HepG2 (cell line): ENCODE results near the gene RHBDL1. TPM values are rescaled to one million over a fixed set of nuclear protein-coding genes. Genes with fewer than 3 reads are reported as not detected.
A peak's percentile ranks its signal among the peaks of the same experiment; 100 is the strongest.

ENCODE experiments used
- ATRX ChIP-seq: sonication (generic); formaldehyde crosslinking; IDR thresholded peaks from 2 replicates; pipeline ENCODE4 v1.4.0; 2020; ENCODE audit warnings: missing genetic modification reagents, borderline replicate concordance
- CHCHD3 ChIP-seq: sonication (generic); formaldehyde crosslinking; IDR thresholded peaks from 2 replicates; pipeline ENCODE4 v1.8.0; 2022; ENCODE audit warnings: mild to moderate bottlenecking, missing genetic modification reagents, moderate library complexity
- KDM2A ChIP-seq: sonication (generic); formaldehyde crosslinking; IDR thresholded peaks from 2 replicates; pipeline ENCODE4 v1.4.0; 2020; ENCODE audit warnings: low read depth, missing genetic modification reagents, borderline replicate concordance
- TBX2 ChIP-seq: sonication (generic); formaldehyde crosslinking; IDR thresholded peaks from 2 replicates; pipeline ENCODE4 v1.5.0; 2020; ENCODE audit warnings: missing genetic modification reagents, mild to moderate bottlenecking, borderline replicate concordance
- TMF1 ChIP-seq: sonication (generic); formaldehyde crosslinking; IDR thresholded peaks from 2 replicates; pipeline ENCODE4 v1.8.1; 2022; ENCODE audit warnings: low read depth, missing genetic modification reagents
- ZNF530 ChIP-seq: sonication (generic); formaldehyde crosslinking; IDR thresholded peaks from 2 replicates; pipeline ENCODE4 v1.5.0; 2020; ENCODE audit warnings: low read depth, mild to moderate bottlenecking, missing genetic modification reagents
- ZNF724P ChIP-seq: sonication (generic); formaldehyde crosslinking; IDR thresholded peaks from 2 replicates; pipeline ENCODE4 v1.8.0; 2022; ENCODE audit warnings: missing genetic modification reagents, borderline replicate concordance
- ZSCAN21 ChIP-seq: sonication (generic); formaldehyde crosslinking; IDR thresholded peaks from 2 replicates; pipeline ENCODE4 v1.8.0; 2022; ENCODE audit warnings: mild to moderate bottlenecking, missing genetic modification reagents, moderate library complexity, borderline replicate concordance
- polyA plus RNA-seq, 8 experiments: library from polyadenylated mRNA; depleted of rRNA in 3 of 8; stranded (reverse) in 7 of 8; unstranded in 1 of 8; fragments of >200 nt; fragmentation: Illumina TruSeq in 4 of 8; extraction: Trizol in 4 of 8; gene quantifications; 2 replicates each; pipeline versions ENCODE4 v1.2.1 to v1.2.3, GENCODE V29; 2011 to 2016; ENCODE audit warnings: low read depth in 4 of 8, missing spikeins in 1 of 8, mixed read lengths in 1 of 8; ENCODE audit not compliant: insufficient read depth in 1 of 8
- total RNA-seq, 5 experiments: library from RNA; depleted of rRNA; stranded (reverse); fragments of >200 nt; fragmentation: Illumina TruSeq; extraction: Trizol; gene quantifications; 2 replicates each; pipeline ENCODE4 v1.2.3, GENCODE V29; 2016; ENCODE audit warnings: low read depth in 1 of 5
- TF ChIP-seq, protein P1 (sequence below): sonication (generic); formaldehyde crosslinking; IDR thresholded peaks from 2 replicates; pipeline ENCODE4 v1.4.0; 2020; ENCODE audit warnings: mild to moderate bottlenecking, missing genetic modification reagents
- TF ChIP-seq, protein P2 (sequence below): sonication (generic); formaldehyde crosslinking; IDR thresholded peaks from 2 replicates; pipeline ENCODE4 v1.5.0; 2020; ENCODE audit warnings: missing genetic modification reagents, mild to moderate bottlenecking, borderline replicate concordance
- TF ChIP-seq, protein P3 (sequence below): sonication (generic); formaldehyde crosslinking; IDR thresholded peaks from 2 replicates; pipeline ENCODE4 v1.4.0; 2020; ENCODE audit warnings: missing genetic modification reagents
- TF ChIP-seq, protein P4 (sequence below): sonication (generic); formaldehyde crosslinking; IDR thresholded peaks from 2 replicates; pipeline ENCODE4 v1.8.1; 2023; ENCODE audit warnings: mild to moderate bottlenecking, moderate library complexity, missing genetic modification reagents
- TF ChIP-seq, protein P5 (sequence below): sonication (generic); formaldehyde crosslinking; IDR thresholded peaks from 2 replicates; pipeline ENCODE4 v1.5.0; 2020; ENCODE audit warnings: missing genetic modification reagents
- TF ChIP-seq, protein P6 (sequence below): sonication (generic); formaldehyde crosslinking; IDR thresholded peaks from 2 replicates; pipeline ENCODE4 v1.5.1; 2020; ENCODE audit warnings: mild to moderate bottlenecking, moderate library complexity, missing genetic modification reagents

RHBDL1 gene
- total and polyA plus RNA-seq, 2 of the 13 experiments (the other 11 are each of a cell fraction or from before 2014, with no cell fraction given): 1.8 to 3.8 TPM

DNA sequence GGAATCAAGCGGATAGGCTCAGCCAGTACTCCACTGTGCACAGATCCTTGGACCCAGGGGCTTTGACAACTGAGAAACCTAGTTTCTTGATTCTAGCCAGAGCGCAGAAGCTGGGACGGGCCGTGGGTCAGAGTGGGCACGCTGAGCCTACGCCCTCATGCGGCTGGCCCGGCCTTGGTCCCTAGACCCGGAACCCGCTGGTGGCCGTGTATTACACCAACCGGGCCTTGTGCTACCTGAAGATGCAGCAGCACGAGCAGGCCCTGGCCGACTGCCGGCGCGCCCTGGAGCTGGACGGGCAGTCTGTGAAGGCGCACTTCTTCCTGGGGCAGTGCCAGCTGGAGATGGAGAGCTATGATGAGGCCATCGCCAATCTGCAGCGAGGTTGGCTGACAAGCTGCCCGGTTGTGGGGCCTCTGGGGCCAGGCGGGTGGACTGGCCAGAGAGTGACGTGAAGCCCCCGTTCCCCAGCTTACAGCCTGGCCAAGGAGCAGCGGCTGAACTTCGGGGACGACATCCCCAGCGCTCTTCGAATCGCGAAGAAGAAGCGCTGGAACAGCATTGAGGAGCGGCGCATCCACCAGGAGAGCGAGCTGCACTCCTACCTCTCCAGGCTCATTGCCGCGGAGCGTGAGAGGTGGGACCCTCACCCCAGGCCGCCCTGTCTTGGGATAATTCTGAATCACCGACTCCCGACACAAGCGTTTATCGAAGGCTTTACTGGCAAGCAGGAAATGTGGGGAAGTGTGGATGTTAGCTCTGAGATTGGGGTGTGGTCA lies 5.7 kb downstream of the RHBDL1 start (continued):
- TF ChIP-seq, protein P1, sequence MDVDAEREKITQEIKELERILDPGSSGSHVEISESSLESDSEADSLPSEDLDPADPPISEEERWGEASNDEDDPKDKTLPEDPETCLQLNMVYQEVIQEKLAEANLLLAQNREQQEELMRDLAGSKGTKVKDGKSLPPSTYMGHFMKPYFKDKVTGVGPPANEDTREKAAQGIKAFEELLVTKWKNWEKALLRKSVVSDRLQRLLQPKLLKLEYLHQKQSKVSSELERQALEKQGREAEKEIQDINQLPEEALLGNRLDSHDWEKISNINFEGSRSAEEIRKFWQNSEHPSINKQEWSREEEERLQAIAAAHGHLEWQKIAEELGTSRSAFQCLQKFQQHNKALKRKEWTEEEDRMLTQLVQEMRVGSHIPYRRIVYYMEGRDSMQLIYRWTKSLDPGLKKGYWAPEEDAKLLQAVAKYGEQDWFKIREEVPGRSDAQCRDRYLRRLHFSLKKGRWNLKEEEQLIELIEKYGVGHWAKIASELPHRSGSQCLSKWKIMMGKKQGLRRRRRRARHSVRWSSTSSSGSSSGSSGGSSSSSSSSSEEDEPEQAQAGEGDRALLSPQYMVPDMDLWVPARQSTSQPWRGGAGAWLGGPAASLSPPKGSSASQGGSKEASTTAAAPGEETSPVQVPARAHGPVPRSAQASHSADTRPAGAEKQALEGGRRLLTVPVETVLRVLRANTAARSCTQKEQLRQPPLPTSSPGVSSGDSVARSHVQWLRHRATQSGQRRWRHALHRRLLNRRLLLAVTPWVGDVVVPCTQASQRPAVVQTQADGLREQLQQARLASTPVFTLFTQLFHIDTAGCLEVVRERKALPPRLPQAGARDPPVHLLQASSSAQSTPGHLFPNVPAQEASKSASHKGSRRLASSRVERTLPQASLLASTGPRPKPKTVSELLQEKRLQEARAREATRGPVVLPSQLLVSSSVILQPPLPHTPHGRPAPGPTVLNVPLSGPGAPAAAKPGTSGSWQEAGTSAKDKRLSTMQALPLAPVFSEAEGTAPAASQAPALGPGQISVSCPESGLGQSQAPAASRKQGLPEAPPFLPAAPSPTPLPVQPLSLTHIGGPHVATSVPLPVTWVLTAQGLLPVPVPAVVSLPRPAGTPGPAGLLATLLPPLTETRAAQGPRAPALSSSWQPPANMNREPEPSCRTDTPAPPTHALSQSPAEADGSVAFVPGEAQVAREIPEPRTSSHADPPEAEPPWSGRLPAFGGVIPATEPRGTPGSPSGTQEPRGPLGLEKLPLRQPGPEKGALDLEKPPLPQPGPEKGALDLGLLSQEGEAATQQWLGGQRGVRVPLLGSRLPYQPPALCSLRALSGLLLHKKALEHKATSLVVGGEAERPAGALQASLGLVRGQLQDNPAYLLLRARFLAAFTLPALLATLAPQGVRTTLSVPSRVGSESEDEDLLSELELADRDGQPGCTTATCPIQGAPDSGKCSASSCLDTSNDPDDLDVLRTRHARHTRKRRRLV (CRISPR knock-in tag): no peak
- TF ChIP-seq, protein P2, sequence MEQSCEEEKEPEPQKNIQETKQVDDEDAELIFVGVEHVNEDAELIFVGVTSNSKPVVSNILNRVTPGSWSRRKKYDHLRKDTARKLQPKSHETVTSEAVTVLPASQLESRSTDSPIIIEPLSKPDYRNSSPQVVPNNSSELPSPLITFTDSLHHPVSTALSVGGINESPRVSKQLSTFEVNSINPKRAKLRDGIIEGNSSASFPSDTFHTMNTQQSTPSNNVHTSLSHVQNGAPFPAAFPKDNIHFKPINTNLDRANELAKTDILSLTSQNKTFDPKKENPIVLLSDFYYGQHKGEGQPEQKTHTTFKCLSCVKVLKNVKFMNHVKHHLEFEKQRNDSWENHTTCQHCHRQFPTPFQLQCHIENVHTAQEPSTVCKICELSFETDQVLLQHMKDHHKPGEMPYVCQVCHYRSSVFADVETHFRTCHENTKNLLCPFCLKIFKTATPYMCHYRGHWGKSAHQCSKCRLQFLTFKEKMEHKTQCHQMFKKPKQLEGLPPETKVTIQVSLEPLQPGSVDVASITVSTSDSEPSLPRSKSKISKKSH (CRISPR knock-in tag): no peak
- TF ChIP-seq, protein P3, sequence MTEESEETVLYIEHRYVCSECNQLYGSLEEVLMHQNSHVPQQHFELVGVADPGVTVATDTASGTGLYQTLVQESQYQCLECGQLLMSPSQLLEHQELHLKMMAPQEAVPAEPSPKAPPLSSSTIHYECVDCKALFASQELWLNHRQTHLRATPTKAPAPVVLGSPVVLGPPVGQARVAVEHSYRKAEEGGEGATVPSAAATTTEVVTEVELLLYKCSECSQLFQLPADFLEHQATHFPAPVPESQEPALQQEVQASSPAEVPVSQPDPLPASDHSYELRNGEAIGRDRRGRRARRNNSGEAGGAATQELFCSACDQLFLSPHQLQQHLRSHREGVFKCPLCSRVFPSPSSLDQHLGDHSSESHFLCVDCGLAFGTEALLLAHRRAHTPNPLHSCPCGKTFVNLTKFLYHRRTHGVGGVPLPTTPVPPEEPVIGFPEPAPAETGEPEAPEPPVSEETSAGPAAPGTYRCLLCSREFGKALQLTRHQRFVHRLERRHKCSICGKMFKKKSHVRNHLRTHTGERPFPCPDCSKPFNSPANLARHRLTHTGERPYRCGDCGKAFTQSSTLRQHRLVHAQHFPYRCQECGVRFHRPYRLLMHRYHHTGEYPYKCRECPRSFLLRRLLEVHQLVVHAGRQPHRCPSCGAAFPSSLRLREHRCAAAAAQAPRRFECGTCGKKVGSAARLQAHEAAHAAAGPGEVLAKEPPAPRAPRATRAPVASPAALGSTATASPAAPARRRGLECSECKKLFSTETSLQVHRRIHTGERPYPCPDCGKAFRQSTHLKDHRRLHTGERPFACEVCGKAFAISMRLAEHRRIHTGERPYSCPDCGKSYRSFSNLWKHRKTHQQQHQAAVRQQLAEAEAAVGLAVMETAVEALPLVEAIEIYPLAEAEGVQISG (CRISPR knock-in tag): peak; percentile 83
- TF ChIP-seq ATRX: no peak
- 0 out of 2 replicates have a peak, but pooled peaks have one; percentile 20 for TF ChIP-seq CHCHD3 (CRISPR knock-in tag)
- TF ChIP-seq, protein P4, sequence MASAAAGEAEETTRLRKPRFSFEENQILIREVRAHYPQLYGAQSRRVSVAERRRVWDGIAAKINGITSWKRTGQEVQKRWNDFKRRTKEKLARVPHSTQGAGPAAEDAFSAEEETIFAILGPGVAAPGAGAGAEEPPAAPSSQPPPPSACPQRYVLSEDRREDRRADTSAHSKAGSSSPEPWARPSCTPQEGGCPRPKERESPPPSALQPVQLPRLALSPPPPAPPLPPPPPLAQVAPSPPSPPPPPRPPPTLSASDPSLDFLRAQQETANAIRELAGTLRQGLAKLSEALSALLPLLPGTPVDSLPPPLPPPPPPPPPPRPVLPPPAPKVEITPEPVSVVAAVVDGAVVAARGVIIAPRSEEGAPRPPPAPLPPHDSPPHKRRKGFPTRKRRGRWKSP: no peak
- TF ChIP-seq ZNF724P (CRISPR knock-in tag): 0 out of 2 replicates have a peak, but pooled peaks have one; percentile 16
- TF ChIP-seq, protein P5, sequence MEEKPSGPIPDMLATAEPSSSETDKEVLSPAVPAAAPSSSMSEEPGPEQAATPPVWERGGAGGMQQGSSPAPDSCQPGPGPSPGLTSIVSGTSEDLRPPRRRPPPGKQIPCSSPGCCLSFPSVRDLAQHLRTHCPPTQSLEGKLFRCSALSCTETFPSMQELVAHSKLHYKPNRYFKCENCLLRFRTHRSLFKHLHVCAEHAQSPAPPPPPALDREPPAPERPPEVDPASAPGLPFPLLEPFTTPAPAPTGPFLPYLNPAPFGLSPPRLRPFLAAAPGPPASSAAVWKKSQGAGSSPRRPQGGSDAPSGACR: peak; percentile 48; the same call in 1 of the 2 replicates
- TF ChIP-seq ZNF530 (CRISPR knock-in tag): no peak
- TF ChIP-seq KDM2A: peak; percentile 78; the same call in 1 of the 2 replicates
- TF ChIP-seq TMF1 (CRISPR knock-in tag): no peak; the same call in 1 of the 2 replicates
- TF ChIP-seq TBX2 (CRISPR knock-in tag): peak; percentile 42; the same call in 1 of the 2 replicates
- peak; percentile 64; the same call in 1 of the 2 replicates for TF ChIP-seq ZSCAN21 (CRISPR knock-in tag)
- TF ChIP-seq, protein P6, sequence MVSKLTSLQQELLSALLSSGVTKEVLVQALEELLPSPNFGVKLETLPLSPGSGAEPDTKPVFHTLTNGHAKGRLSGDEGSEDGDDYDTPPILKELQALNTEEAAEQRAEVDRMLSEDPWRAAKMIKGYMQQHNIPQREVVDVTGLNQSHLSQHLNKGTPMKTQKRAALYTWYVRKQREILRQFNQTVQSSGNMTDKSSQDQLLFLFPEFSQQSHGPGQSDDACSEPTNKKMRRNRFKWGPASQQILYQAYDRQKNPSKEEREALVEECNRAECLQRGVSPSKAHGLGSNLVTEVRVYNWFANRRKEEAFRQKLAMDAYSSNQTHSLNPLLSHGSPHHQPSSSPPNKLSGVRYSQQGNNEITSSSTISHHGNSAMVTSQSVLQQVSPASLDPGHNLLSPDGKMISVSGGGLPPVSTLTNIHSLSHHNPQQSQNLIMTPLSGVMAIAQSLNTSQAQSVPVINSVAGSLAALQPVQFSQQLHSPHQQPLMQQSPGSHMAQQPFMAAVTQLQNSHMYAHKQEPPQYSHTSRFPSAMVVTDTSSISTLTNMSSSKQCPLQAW (CRISPR knock-in tag): no peak
